Pancreas (tissue), 10 donors: ENCODE results near the gene KCNH4. TPM values are rescaled to one million over a fixed set of nuclear protein-coding genes. Genes with fewer than 3 reads are reported as not detected.

Experiments used
- ATAC-seq, 4 donors: fragments of 200-7000 bp; cut with Tn5 transposase; one replicate each; pipeline versions ENCODE4 v1.8.0 to v1.9.1; 2020; ENCODE audit warnings: mild to moderate bottlenecking in 4 of 4, moderate library complexity in 4 of 4
- DNase-seq, 6 donors: peaks; one replicate each; pipeline ENCODE4 v3.0.0-alpha.2; 2020
- FAIRE-seq: peaks from 2 replicates; lab custom pipeline; 2012; peaks lifted over from hg19 to GRCh38; lab: Jason Lieb, UNC
- H3K27ac ChIP-seq, 4 donors: fragments of 200-600 bp; sonication (generic); 1 replicate in 3 of 4; 2 replicates in 1 of 4; pipeline versions ENCODE4 v1.5.0 to v1.8.0; 2020
- H3K27me3 ChIP-seq, 4 donors: fragments of 200-600 bp; one replicate each; pipeline ENCODE4 v1.8.0; 2021
- H3K36me3 ChIP-seq, 3 donors: fragments of 200-600 bp; sonication (generic) in 1 of 3; one replicate each; pipeline versions ENCODE4 v1.5.0 to v1.8.0; 2020 to 2021
- H3K4me1 ChIP-seq, 3 donors: fragments of 200-600 bp; one replicate each; pipeline ENCODE4 v1.8.0; 2021
- H3K4me3 ChIP-seq, 4 donors: fragments of 200-600 bp; sonication (generic) in 2 of 4; one replicate each; pipeline versions ENCODE4 v1.5.0 to v1.8.0; 2020 to 2021
- H3K9me3 ChIP-seq, 4 donors: fragments of 200-600 bp; one replicate each; pipeline ENCODE4 v1.8.0; 2021
- WGBS, 2 donors: extraction: QIAGEN DNeasy Blood & Tissue Kit; methylation state at CpG; one replicate each; pipeline ENCODE4 v1.1.7; 2013; 5-methylcytosine and 5-hydroxymethylcytosine counted together
- intact Hi-C, 3 donors: fragments of 100-400 bp; cut with DNase I; formaldehyde crosslinking; loops; one replicate each; pipeline versions ENCODE4 v1.11.1 to v1.14.2; 2022
- polyA plus RNA-seq, 2 donors: library from polyadenylated mRNA; stranded (reverse); fragments of 200-250 nt; gene quantifications; one replicate each; pipeline ENCODE4 v1.2.3, GENCODE V29; 2013
- total RNA-seq, 6 donors: library from RNA; stranded (reverse); fragmentation: NEBNext Ultra II Directional in 4 of 6; extraction: Animal tissue kit (Norgen Biotek cat#: 25700) in 4 of 6; gene quantifications; one replicate each; pipeline versions ENCODE4 v1.2.1 to v1.2.4, GENCODE V29; 2021 to 2023
- TF ChIP-seq, protein P1 (sequence below), 4 donors: fragments of 200-600 bp; sonication (generic) in 3 of 4; IDR thresholded peaks; one replicate each; pipeline versions ENCODE4 v1.5.0 to v1.8.0; 2021; ENCODE audit warnings: antibody characterized with exemption in 4 of 4
- donor health status: healthy with polysubstance abuse.
- donor health status: DM: no; HTN: no; CAD: no; lungs with moderate emphysema.
- donor health status: DM: no; HTN: no; CAD: no.
- donor health status: control.
- donor health status: control.
- donor health status: Bipolar disorder and iron deficiency.
- donor health status: DM: yes; HTN: yes; CAD: no.
- donor health status: DM: no; HTN: no; CAD: no.
- donor health status: DM: no; HTN: no; CAD: no.
- donor health status: DM: yes; HTN: yes; CAD: no.

Gene KCNH4
- total and polyA plus RNA-seq, 8 donors, result 0.03 to 0.14 (median 0.08) TPM; not detected in 1

DNA sequence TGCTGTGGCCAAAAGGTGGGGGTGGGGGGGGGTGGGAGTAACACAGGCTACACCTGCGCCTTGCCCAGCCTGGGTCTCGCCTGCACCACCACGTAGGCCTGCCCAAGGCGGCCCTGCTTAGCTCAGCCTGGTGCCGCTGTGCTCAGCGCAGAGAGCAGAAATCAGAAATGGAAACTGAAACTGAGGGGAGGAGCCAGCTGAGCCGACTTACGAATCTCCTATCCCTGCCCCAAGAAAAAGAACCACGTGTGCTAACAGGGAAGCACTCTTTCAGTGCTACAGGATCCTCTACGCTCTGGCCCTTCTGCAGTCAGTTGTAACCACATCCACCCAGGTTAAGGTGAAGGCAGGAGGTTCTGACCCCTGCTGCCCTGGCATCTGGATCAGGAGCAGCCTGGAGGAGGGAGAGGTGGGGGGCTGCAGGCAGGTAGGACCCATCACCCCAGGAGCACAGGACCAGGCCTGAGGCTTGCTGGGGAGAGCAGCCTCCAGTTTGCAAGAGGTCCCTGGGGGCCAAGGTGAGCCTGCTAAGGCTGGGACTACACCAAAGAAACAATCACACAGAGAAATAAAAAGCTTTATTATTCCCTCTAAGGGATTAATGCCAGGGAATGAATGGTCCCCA lies 68.3 kb downstream of the KCNH4 start, which contains the start of gene DHX58:
DHX58 (minus strand) TSS at position 163 of the 625 bp plus-strand sequence. CDS start 822 bp downstream, outside the sequence.
- TF ChIP-seq, protein P1, sequence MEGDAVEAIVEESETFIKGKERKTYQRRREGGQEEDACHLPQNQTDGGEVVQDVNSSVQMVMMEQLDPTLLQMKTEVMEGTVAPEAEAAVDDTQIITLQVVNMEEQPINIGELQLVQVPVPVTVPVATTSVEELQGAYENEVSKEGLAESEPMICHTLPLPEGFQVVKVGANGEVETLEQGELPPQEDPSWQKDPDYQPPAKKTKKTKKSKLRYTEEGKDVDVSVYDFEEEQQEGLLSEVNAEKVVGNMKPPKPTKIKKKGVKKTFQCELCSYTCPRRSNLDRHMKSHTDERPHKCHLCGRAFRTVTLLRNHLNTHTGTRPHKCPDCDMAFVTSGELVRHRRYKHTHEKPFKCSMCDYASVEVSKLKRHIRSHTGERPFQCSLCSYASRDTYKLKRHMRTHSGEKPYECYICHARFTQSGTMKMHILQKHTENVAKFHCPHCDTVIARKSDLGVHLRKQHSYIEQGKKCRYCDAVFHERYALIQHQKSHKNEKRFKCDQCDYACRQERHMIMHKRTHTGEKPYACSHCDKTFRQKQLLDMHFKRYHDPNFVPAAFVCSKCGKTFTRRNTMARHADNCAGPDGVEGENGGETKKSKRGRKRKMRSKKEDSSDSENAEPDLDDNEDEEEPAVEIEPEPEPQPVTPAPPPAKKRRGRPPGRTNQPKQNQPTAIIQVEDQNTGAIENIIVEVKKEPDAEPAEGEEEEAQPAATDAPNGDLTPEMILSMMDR (IDR thresholded peaks at IDR 0.05), result no peak
- H3K36me3 ChIP-seq, result peaks cover 0 to 4% (median 0%) of the 10 kb centered on the region in 3 donors
- ATAC-seq (peak; percentile 81 to 91 (median 89)), DNase-seq (peak in 4 of 6 donors; percentile 76 to 78 (median 76)), FAIRE-seq (no peak)
- H3K27ac ChIP-seq, result peak within 1 kb of the TSS; percentile 63 to 85 (median 76)
- 2 to 6% methylated on average over 10 of the region's 10 CpGs for WGBS, 2 donors
- H3K27me3 ChIP-seq, result no peaks in the 10 kb centered on the region
- H3K4me1 ChIP-seq, result peaks cover 6 to 21% (median 15%) of the 10 kb centered on the region in 3 donors
- no peaks in the 10 kb centered on the region for H3K9me3 ChIP-seq
- intact Hi-C loops, result loop anchor here in 2 of 3 donors (5.0 to 10.0 kb wide), 3 partner anchors 88 to 150 kb away; partner anchors contain the start of genes CNP (in 1 of the 2) and NKIRAS2 (in 1 of the 2)
- H3K4me3 ChIP-seq, result peak within 1 kb of the TSS; percentile 21 to 56 (median 40)

DNA sequence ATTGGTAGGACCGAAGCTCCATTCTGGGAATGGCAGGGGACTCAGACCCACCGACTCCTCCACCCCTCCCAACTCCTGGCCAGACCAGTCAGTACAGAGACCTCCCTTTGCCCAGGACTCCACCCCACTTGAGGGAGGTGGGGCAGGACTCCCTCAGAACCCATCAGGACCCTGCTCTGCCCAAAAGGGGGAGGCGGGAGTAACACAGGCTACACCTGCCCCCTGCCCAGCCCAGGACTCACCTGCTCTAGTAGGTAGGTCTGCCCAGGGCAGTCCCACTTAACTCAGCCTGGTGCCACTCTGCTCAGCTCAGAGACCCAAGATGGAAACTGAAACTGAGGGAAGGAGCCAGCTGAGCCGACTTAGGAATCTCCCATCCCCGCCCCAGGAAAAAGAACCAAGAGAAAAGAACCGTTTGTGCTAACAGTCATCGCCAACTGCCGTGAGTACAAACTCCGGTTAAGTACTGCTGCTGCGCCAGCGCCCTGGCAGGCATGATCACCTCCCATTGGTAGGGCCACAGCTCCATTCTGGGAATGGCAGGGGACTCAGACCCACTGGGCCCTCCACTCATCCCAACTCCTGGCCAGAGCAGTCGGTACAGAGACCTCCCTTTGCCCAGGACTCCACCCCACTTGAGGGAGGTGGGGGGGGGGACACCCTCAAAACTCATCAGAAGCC lies 68.9 kb downstream of the KCNH4 start:
- H3K4me1 ChIP-seq, result peaks cover 6 to 21% (median 15%) of the 10 kb centered on the region in 3 donors
- peaks cover 0 to 4% (median 0%) of the 10 kb centered on the region in 3 donors for H3K36me3 ChIP-seq
- ATAC-seq (peak; percentile 35 to 47 (median 42)), DNase-seq (peak in 2 of 6 donors; percentile 46 to 62), FAIRE-seq (no peak)
- H3K4me3 ChIP-seq, result peak overlapping the region; percentile 21 to 56 (median 40)
- intact Hi-C loops, result loop anchor here in 2 of 3 donors (5.0 to 10.0 kb wide), 3 partner anchors 87 to 150 kb away; partner anchors contain the start of genes CNP (in 1 of the 2) and NKIRAS2 (in 1 of the 2)
- no peaks in the 10 kb centered on the region for H3K27me3 ChIP-seq
- H3K9me3 ChIP-seq, result no peaks in the 10 kb centered on the region
- 8 to 12% methylated on average over 12 of the region's 12 CpGs for WGBS, 2 donors
- H3K27ac ChIP-seq, result peak overlapping the region; percentile 63 to 85 (median 76)
- TF ChIP-seq, protein P1 (IDR thresholded peaks at IDR 0.05), result no peak

DNA sequence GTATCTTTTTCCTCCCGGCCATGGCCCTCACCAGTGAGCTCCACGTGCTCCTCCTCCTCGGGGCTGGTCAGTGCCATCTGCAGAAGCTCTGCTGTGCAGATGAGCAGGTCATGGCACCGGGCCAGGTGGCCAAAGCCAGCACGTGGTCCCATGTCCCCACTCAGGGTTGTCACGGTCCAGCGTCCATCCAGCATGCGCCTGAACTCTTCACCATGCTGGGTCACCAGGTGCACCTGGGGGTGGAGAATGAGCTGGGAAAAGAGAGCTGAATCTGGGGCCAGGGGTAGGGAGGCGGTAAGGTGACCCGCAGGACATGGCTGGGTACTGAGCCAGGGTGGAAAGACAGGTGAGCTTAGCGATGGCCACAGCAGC lies 69.7 kb downstream of the KCNH4 start:
- Histone ChIP-seq H3K27ac (peak overlapping the region in 2 of 4 donors; percentile 75 to 85), H3K9me3 (no peaks in the 10 kb centered on the region), H3K4me3 (no peak overlapping the region), H3K27me3 (no peaks in the 10 kb centered on the region), H3K36me3 (peaks cover 0 to 4% (median 0%) of the 10 kb centered on the region in 3 donors), H3K4me1 (peaks cover 6 to 17% (median 14%) of the 10 kb centered on the region in 3 donors)
- no peak for ATAC-seq
- DNase-seq, result peak in 1 of 6 donors; percentile 59
- FAIRE-seq, result no peak
- TF ChIP-seq, protein P1 (IDR thresholded peaks at IDR 0.05), result no peak
- 88 to 93% methylated on average over 11 of the region's 11 CpGs for WGBS, 2 donors
- intact Hi-C loops, result loop anchor here in 2 of 3 donors (5.0 to 10.0 kb wide), 3 partner anchors 86 to 149 kb away; partner anchors contain the start of genes CNP (in 1 of the 2) and NKIRAS2 (in 1 of the 2)

DNA sequence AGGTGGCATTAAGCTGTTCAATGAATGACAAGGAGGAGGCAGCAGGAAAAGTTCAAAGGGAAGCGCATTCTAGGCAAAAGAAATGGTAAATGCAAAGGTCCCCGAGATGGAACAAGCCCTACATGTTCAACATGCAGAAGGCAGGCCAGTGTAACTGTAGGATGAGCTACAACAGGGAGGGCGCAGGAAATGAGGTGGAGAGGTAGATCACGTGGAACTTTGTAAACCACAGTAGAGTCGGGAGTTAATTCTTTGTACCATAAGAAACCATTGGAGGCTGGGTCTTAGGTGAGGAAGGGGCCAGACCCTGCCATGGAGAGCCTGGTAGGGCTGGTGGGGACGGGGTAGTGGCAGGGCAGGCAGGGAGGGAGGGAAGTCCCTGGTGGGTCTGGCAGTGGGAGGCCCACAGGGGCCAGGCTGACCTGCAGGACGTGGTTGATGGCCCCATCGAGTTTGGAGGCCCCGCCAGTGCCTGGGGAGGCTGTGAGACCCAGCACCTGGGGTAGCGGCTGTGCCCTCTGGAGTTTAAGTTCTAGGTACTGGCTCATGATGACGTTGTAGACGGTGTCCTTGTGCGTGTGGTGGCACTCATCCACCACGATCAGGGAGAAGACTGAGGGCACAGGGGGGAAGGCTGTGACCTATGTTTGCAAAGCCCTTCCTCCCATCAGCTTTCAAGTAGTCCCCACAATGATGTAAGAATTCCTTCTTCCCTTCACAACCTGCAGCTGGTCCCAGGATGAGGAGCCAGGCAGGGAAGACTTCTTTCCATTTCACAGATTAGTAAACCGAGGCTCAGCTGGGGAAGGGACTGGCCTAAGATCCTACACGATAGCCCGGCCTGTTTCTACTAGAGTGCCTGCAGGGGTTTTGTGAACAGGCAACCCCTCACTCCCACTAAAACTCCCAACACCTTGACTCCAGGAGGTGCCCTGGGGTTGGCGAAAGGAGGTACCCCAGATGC lies 70.4 kb downstream of the KCNH4 start:
- 86 to 92% methylated on average over 18 of the region's 18 CpGs for WGBS, 2 donors
- no peak for DNase-seq
- no peak for FAIRE-seq
- Histone ChIP-seq H3K27me3 (no peaks in the 10 kb centered on the region), H3K36me3 (peaks cover 0 to 4% (median 0%) of the 10 kb centered on the region in 3 donors), H3K27ac (no peak overlapping the region), H3K9me3 (no peaks in the 10 kb centered on the region), H3K4me1 (peaks cover 6 to 13% (median 11%) of the 10 kb centered on the region in 3 donors), H3K4me3 (no peak overlapping the region)
- ATAC-seq, result no peak
- TF ChIP-seq, protein P1 (IDR thresholded peaks at IDR 0.05), result no peak
- intact Hi-C loops, result loop anchor here in 2 of 3 donors (5.0 to 10.0 kb wide), 3 partner anchors 86 to 148 kb away; partner anchors contain the start of genes CNP (in 1 of the 2) and NKIRAS2 (in 1 of the 2)
